Activated naive CD8-positive, alpha-beta T cell treated with anti-CD3 and anti-CD28 coated beads, Interleukin-2, amount 50 U/mL, for 24 hours (primary cell): ENCODE measurements around the gene LSM14B.

Source experiments
- ATAC-seq: fragments of 150-1000 bp; cut with Tn5 transposase; one replicate; pipeline ENCODE4 v1.10.0; 2021
- DNase-seq: peaks from one replicate; pipeline ENCODE4 v3.0.0; 2021
- H3K27ac Mint-ChIP-seq: one replicate; pipeline ENCODE4 v1.8.0; 2021; ENCODE audit warnings: mild to moderate bottlenecking, mixed read lengths
- H3K27me3 Mint-ChIP-seq: one replicate; pipeline ENCODE4 v1.8.0; 2021; ENCODE audit warnings: mixed read lengths
- H3K36me3 Mint-ChIP-seq: one replicate; pipeline ENCODE4 v1.8.0; 2021; ENCODE audit warnings: low read depth, mixed read lengths
- H3K4me1 Mint-ChIP-seq: one replicate; pipeline ENCODE4 v1.8.0; 2021; ENCODE audit warnings: mixed read lengths
- H3K4me3 Mint-ChIP-seq: one replicate; pipeline ENCODE4 v1.8.0; 2021; ENCODE audit warnings: mild to moderate bottlenecking, moderate library complexity, mixed read lengths
- H3K9me3 Mint-ChIP-seq: one replicate; pipeline ENCODE4 v1.8.0; 2021; ENCODE audit warnings: mixed read lengths

The LSM14B gene

DNA sequence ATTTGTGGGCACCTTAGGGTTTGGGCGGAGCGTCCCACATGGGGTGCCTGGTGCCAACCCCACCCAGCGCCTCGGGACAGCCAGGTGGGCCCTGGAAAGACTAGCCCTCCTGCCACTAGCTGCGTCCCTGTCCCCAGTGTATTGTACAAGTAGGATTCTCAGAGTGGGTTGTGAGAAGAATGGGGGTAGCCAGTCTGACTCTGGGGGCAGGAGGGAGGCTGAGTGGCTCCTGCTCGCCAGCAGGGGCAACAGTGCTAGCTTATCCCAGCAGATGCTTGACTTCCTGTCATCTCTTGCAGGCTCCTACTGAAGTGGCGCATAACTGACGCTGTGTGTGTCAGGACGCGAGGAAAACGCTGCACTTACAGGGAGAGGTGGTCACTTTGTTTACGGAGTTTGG lies 11.6 kb downstream of the LSM14B start:
- peak overlapping the region; percentile 56 for H3K27ac Mint-ChIP-seq
- peaks cover 52% of the 10 kb centered on the region for H3K36me3 Mint-ChIP-seq
- peaks cover 25% of the 10 kb centered on the region for H3K4me1 Mint-ChIP-seq
- no peak overlapping the region for H3K4me3 Mint-ChIP-seq
- no peak for DNase-seq
- H3K27me3 Mint-ChIP-seq = no peaks in the 10 kb centered on the region
- peak; percentile 10 for ATAC-seq
- no peaks in the 10 kb centered on the region for H3K9me3 Mint-ChIP-seq

DNA sequence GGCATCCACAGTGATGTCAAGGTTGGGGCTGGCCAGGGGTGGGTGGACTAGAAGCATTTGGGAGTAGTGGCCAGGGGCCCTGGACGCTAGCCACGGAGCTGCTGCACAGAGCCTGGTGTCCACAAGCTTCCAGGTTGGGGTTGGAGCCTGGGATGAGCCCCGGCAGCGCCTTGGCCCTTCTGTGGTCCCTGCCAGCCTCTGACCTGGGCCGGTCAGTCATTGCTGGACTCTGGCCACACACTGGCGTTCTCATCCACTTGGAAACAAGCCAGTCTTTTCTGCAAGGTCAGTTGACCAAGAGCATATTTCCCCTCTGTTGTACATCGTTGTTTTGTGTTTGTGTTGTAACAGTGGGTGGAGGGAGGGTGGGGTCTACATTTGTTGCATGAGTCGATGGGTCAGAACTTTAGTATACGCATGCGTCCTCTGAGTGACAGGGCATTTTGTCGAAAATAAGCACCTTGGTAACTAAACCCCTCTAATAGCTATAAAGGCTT lies 12.5 kb downstream of the LSM14B start:
- Mint-ChIP-seq H3K27me3 (no peaks in the 10 kb centered on the region), H3K27ac (no peak overlapping the region), H3K4me1 (peaks cover 25% of the 10 kb centered on the region), H3K4me3 (no peak overlapping the region), H3K36me3 (peaks cover 58% of the 10 kb centered on the region), H3K9me3 (no peaks in the 10 kb centered on the region)
- ATAC-seq = no peak
- DNase-seq = no peak

- no peak overlapping the region for H3K27ac Mint-ChIP-seq
- H3K36me3 Mint-ChIP-seq = peaks cover 68% of the 10 kb centered on the region
- H3K9me3 Mint-ChIP-seq = no peaks in the 10 kb centered on the region
- DNase-seq = no peak
- no peaks in the 10 kb centered on the region for H3K27me3 Mint-ChIP-seq
- ATAC-seq = no peak
- H3K4me1 Mint-ChIP-seq = peaks cover 32% of the 10 kb centered on the region
- H3K4me3 Mint-ChIP-seq = no peak overlapping the region
These were observed 13.4 kb downstream of the LSM14B start for GRCh38 chr20:62135573-62136266.

GRCh38 chr20:62136283-62137091 lies 14.2 kb downstream of the LSM14B start:
- H3K9me3 Mint-ChIP-seq = no peaks in the 10 kb centered on the region
- ATAC-seq = peak; percentile 53
- no peaks in the 10 kb centered on the region for H3K27me3 Mint-ChIP-seq
- peak overlapping the region; percentile 43 for H3K27ac Mint-ChIP-seq
- no peak overlapping the region for H3K4me3 Mint-ChIP-seq
- H3K36me3 Mint-ChIP-seq = peaks cover 67% of the 10 kb centered on the region
- DNase-seq = peak; percentile 58
- H3K4me1 Mint-ChIP-seq = peaks cover 39% of the 10 kb centered on the region

GRCh38 chr20:62137092-62137384 lies 14.8 kb downstream of the LSM14B start:
- Mint-ChIP-seq H3K4me1 (peaks cover 41% of the 10 kb centered on the region), H3K27ac (peak overlapping the region; percentile 43), H3K36me3 (peaks cover 67% of the 10 kb centered on the region)

DNA sequence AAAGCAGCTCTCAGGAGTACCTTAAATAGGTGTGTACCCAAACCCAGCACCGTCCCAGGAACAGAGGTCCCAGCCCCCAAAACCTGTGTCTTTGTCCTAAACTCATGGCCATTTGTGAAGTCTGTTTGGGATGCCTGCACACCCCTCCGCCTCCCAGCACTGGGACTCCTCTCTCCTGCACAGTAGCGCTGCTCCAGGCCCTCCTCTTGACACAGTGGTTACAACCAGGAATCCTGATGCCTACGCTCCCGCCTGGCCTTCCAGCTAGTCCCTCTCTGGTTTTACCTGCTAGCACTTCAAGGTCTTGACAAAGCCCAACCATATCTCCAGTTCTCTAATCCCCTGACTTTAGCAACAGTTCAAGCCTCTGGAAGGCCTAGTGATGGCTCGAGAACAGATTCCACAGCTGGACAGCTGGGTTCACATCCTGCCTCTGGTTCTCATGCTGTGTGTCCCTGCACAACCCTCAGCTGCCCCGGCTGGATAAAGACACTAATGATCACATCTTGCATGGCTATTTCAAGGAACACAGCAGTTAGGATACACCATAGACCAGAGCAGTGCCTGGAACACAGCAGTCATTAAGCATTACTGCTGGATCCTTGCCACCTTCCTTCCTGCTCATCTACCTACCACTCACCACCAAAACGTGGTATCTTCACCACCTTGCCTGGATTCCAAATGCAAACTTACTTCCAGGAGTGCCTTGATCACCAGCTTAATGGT lies 15.4 kb downstream of the LSM14B start:
- Mint-ChIP-seq H3K27me3 (no peaks in the 10 kb centered on the region), H3K36me3 (peaks cover 64% of the 10 kb centered on the region)

More at GRCh38 chr20:62137092-62137384, 14.8 kb downstream of the LSM14B start:
- Mint-ChIP-seq H3K27me3 (no peaks in the 10 kb centered on the region), H3K9me3 (no peaks in the 10 kb centered on the region), H3K4me3 (no peak overlapping the region)
- ATAC-seq = no peak
- DNase-seq = no peak

GRCh38 chr20:62138204-62138543 lies 15.9 kb downstream of the LSM14B start:
- no peak for ATAC-seq

More for the DNA sequence above, 15.4 kb downstream of the LSM14B start:
- DNase-seq (no peak), ATAC-seq (no peak)
- Mint-ChIP-seq H3K27ac (peak overlapping the region; percentile 67), H3K4me3 (no peak overlapping the region), H3K4me1 (peaks cover 39% of the 10 kb centered on the region), H3K9me3 (no peaks in the 10 kb centered on the region)

GRCh38 chr20:62138912-62139311 lies 16.6 kb downstream of the LSM14B start:
- H3K9me3 Mint-ChIP-seq = no peaks in the 10 kb centered on the region
- peaks cover 63% of the 10 kb centered on the region for H3K36me3 Mint-ChIP-seq
- ATAC-seq (no peak), DNase-seq (no peak)
- H3K27me3 Mint-ChIP-seq = no peaks in the 10 kb centered on the region
- no peak overlapping the region for H3K4me3 Mint-ChIP-seq
- H3K4me1 Mint-ChIP-seq = peaks cover 32% of the 10 kb centered on the region
- peak overlapping the region; percentile 67 for H3K27ac Mint-ChIP-seq

More at GRCh38 chr20:62138204-62138543, 15.9 kb downstream of the LSM14B start:
- DNase-seq = no peak
- no peaks in the 10 kb centered on the region for H3K9me3 Mint-ChIP-seq
- H3K27me3 Mint-ChIP-seq = no peaks in the 10 kb centered on the region
- peaks cover 37% of the 10 kb centered on the region for H3K4me1 Mint-ChIP-seq
- H3K4me3 Mint-ChIP-seq = no peak overlapping the region
- H3K36me3 Mint-ChIP-seq = peaks cover 64% of the 10 kb centered on the region
- H3K27ac Mint-ChIP-seq = peak overlapping the region; percentile 67

DNA sequence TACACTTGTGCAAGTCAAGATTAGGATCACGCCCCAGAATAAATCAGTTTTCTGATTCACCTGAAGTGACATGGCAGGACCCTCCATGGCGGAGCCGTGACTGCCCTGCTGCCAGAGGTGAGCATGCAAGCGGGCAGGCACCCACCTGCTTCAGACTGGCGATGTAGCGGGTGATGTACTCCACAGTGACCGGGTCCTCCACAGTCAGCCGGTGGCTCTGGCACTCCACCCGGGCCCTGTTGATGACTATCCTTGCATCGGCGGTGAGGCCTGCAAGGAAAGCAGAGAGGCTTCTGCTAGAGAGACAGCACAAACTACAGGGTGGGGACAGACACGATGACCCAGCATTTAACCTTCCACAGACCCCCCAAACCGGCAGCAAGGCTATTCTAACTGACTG lies 17.4 kb downstream of the LSM14B start:
- H3K27ac Mint-ChIP-seq = peak overlapping the region; percentile 80
- H3K27me3 Mint-ChIP-seq = no peaks in the 10 kb centered on the region
- peaks cover 33% of the 10 kb centered on the region for H3K4me1 Mint-ChIP-seq
- no peaks in the 10 kb centered on the region for H3K9me3 Mint-ChIP-seq
- H3K4me3 Mint-ChIP-seq = no peak overlapping the region
- H3K36me3 Mint-ChIP-seq = peaks cover 61% of the 10 kb centered on the region
- ATAC-seq = no peak
- no peak for DNase-seq

GRCh38 chr20:62141043-62141396 lies 18.7 kb downstream of the LSM14B start:
- no peaks in the 10 kb centered on the region for H3K9me3 Mint-ChIP-seq
- H3K27me3 Mint-ChIP-seq = no peaks in the 10 kb centered on the region
- peaks cover 43% of the 10 kb centered on the region for H3K4me1 Mint-ChIP-seq
- H3K27ac Mint-ChIP-seq = peak overlapping the region; percentile 90
- DNase-seq = no peak
- peak overlapping the region; percentile 89 for H3K4me3 Mint-ChIP-seq
- no peak for ATAC-seq
- H3K36me3 Mint-ChIP-seq = peaks cover 58% of the 10 kb centered on the region

GRCh38 chr20:62141397-62142251 lies 19.3 kb downstream of the LSM14B start:
- peaks cover 47% of the 10 kb centered on the region for H3K4me1 Mint-ChIP-seq

DNA sequence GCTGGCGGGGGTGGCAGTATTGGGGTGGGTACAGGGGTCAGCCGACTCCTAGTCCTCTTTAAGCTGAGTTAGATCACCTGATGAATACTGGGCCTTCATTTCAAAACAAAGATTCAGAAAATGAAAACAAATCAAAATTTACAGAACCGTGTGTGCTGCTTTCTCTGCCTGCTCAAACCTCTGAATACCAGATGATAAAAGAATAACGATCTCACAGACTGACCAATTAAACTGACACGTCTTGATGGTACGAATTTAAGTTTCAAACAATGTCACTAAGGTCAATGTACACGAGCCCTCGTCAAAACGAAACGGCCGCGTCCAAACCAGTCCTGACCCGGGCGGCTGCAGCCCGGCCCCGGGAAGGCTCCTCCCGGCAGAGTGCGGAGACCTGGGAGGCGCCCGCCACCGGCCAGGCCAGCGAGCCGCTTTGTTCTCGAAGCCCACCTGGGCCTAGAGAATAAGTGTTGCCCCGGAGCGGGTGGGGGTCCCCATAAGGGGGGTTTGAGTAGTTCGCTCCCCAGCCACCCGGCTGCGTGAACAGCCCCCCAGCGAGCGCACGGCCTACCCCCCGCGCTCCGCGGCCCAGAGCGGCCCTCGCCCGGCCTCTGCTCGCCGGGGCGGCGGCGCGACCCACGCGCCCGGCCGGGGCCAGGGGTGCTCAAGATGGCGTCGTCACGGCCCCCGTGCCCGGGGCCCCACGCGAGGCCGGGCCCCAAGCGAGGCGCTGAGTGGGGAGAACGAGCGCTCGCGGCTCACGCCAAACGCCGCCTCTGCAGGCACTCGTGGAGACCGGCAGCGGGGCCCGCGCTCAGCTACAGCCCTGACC lies 20.2 kb downstream of the LSM14B start:
- H3K4me3 Mint-ChIP-seq = peak overlapping the region; percentile 89
- H3K27me3 Mint-ChIP-seq = no peaks in the 10 kb centered on the region
- H3K36me3 Mint-ChIP-seq = peaks cover 45% of the 10 kb centered on the region
- ATAC-seq = peak; percentile 3
- peak overlapping the region; percentile 90 for H3K27ac Mint-ChIP-seq
- no peaks in the 10 kb centered on the region for H3K9me3 Mint-ChIP-seq
- peak; percentile 14 for DNase-seq
- H3K4me1 Mint-ChIP-seq = peaks cover 45% of the 10 kb centered on the region

More at GRCh38 chr20:62141397-62142251, 19.3 kb downstream of the LSM14B start:
- H3K4me3 Mint-ChIP-seq = peak overlapping the region; percentile 89
- H3K27ac Mint-ChIP-seq = peak overlapping the region; percentile 90
- H3K9me3 Mint-ChIP-seq = no peaks in the 10 kb centered on the region
- H3K27me3 Mint-ChIP-seq = no peaks in the 10 kb centered on the region
- peaks cover 52% of the 10 kb centered on the region for H3K36me3 Mint-ChIP-seq
- peak; percentile 44 for ATAC-seq
- DNase-seq = peak; percentile 39
